ENCODE results near the gene THAP8. TPM values are rescaled to one million over a fixed set of nuclear protein-coding genes. Genes with fewer than 3 reads are reported as not detected.

Gene THAP8
- total and polyA plus RNA-seq, 2 of the 13 experiments (the other 11 are each of a cell fraction or from before 2014, with no cell fraction given), result 1.7 to 3.7 TPM

DNA sequence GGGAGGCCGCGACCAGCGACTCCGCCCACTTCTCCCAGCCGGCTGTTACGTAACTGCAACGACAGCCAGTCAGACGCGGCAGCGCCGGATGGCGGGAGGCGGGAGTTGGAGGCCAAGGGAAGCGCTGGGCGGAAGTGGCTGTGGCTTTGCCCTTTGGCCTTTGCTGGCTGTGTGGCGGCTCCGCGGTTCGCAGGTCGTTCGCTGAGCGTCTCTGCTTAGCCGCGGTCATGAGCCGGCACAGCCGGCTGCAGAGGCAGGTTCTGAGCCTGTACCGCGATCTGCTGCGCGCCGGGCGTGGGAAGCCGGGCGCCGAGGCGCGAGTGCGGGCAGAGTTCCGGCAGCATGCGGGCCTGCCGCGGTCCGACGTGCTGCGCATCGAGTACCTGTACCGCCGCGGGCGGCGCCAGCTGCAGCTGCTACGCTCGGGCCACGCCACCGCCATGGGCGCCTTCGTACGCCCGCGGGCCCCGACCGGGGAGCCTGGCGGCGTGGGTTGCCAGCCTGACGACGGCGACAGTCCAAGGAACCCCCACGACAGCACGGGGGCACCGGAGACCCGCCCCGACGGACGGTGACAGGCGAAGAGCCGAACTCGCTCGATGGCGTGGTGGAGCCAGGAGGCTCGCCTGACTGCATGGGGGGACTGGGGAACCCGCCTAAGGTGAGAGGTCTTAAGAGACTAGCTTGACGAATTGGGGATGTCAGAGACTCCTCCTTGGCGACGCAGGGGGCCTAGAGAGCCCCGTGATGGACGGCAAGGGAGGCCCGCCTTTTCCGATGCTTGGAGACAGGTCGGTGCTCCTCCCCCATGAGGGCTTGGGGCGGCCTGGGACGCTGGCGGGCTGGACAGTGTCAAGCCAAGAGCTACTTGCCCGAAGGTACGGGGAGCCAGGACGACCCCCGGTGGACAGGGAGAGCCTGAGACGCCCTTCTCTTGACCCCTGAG, 58.8 kb downstream of the THAP8 start, which contains the start of gene SDHAF1 (continued):
- TF ChIP-seq ELF1 (CRISPR knock-in tag; IDR thresholded peaks at IDR 0.05) (peak; percentile 94), ZNF773 (CRISPR knock-in tag; IDR thresholded peaks at IDR 0.05; ENCODE audit: borderline replicate concordance) (peak; percentile 50; the same call in 1 of the 2 replicates), GATAD1 (CRISPR knock-in tag; IDR thresholded peaks at IDR 0.05) (peak; percentile 86), ZNF484 (CRISPR knock-in tag; IDR thresholded peaks at IDR 0.05; ENCODE audit: borderline replicate concordance, low read depth) (no peak), ZNF83 (CRISPR knock-in tag; IDR thresholded peaks at IDR 0.05; ENCODE audit: borderline replicate concordance) (no peak), BRCA1 (CRISPR knock-in tag; IDR thresholded peaks at IDR 0.05) (no peak), MEIS2 (CRISPR knock-in tag; IDR thresholded peaks at IDR 0.05) (no peak), RBFOX2 (IDR thresholded peaks at IDR 0.05; ENCODE audit: low read depth, low read length) (peak; percentile 97), ZNF737 (CRISPR knock-in tag; IDR thresholded peaks at IDR 0.05; ENCODE audit: borderline replicate concordance) (0 out of 2 replicates have a peak, but pooled peaks have one; percentile 18), HMGA1 (CRISPR knock-in tag; conservative IDR thresholded peaks at IDR 0.05) (no peak), ZNF138 (CRISPR knock-in tag; IDR thresholded peaks at IDR 0.05; ENCODE audit: low read depth) (peak; percentile 30; the same call in 1 of the 2 replicates), GATA4 (IDR thresholded peaks at IDR 0.05; ENCODE audit: borderline replicate concordance, low read depth) (0 out of 2 replicates have a peak, but pooled peaks have one; percentile 4)
- TF ChIP-seq, protein P1, sequence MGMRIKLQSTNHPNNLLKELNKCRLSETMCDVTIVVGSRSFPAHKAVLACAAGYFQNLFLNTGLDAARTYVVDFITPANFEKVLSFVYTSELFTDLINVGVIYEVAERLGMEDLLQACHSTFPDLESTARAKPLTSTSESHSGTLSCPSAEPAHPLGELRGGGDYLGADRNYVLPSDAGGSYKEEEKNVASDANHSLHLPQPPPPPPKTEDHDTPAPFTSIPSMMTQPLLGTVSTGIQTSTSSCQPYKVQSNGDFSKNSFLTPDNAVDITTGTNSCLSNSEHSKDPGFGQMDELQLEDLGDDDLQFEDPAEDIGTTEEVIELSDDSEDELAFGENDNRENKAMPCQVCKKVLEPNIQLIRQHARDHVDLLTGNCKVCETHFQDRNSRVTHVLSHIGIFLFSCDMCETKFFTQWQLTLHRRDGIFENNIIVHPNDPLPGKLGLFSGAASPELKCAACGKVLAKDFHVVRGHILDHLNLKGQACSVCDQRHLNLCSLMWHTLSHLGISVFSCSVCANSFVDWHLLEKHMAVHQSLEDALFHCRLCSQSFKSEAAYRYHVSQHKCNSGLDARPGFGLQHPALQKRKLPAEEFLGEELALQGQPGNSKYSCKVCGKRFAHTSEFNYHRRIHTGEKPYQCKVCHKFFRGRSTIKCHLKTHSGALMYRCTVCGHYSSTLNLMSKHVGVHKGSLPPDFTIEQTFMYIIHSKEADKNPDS (CRISPR knock-in tag; IDR thresholded peaks at IDR 0.05), result no peak; the same call in 1 of the 2 replicates
- TF ChIP-seq, protein P2, sequence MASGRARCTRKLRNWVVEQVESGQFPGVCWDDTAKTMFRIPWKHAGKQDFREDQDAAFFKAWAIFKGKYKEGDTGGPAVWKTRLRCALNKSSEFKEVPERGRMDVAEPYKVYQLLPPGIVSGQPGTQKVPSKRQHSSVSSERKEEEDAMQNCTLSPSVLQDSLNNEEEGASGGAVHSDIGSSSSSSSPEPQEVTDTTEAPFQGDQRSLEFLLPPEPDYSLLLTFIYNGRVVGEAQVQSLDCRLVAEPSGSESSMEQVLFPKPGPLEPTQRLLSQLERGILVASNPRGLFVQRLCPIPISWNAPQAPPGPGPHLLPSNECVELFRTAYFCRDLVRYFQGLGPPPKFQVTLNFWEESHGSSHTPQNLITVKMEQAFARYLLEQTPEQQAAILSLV (CRISPR knock-in tag; IDR thresholded peaks at IDR 0.05; ENCODE audit: borderline replicate concordance), result peak; percentile 75; the same call in 1 of the 2 replicates
- TF ChIP-seq, protein P3, sequence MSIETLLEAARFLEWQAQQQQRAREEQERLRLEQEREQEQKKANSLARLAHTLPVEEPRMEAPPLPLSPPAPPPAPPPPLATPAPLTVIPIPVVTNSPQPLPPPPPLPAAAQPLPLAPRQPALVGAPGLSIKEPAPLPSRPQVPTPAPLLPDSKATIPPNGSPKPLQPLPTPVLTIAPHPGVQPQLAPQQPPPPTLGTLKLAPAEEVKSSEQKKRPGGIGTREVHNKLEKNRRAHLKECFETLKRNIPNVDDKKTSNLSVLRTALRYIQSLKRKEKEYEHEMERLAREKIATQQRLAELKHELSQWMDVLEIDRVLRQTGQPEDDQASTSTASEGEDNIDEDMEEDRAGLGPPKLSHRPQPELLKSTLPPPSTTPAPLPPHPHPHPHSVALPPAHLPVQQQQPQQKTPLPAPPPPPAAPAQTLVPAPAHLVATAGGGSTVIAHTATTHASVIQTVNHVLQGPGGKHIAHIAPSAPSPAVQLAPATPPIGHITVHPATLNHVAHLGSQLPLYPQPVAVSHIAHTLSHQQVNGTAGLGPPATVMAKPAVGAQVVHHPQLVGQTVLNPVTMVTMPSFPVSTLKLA (IDR thresholded peaks at IDR 0.05), result 0 out of 2 replicates have a peak, but pooled peaks have one; percentile 8
- TF ChIP-seq, protein P4, sequence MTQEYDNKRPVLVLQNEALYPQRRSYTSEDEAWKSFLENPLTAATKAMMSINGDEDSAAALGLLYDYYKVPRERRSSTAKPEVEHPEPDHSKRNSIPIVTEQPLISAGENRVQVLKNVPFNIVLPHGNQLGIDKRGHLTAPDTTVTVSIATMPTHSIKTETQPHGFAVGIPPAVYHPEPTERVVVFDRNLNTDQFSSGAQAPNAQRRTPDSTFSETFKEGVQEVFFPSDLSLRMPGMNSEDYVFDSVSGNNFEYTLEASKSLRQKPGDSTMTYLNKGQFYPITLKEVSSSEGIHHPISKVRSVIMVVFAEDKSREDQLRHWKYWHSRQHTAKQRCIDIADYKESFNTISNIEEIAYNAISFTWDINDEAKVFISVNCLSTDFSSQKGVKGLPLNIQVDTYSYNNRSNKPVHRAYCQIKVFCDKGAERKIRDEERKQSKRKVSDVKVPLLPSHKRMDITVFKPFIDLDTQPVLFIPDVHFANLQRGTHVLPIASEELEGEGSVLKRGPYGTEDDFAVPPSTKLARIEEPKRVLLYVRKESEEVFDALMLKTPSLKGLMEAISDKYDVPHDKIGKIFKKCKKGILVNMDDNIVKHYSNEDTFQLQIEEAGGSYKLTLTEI (CRISPR knock-in tag; conservative IDR thresholded peaks at IDR 0.05), result no peak
- TF ChIP-seq, protein P5, sequence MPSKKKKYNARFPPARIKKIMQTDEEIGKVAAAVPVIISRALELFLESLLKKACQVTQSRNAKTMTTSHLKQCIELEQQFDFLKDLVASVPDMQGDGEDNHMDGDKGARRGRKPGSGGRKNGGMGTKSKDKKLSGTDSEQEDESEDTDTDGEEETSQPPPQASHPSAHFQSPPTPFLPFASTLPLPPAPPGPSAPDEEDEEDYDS (CRISPR knock-in tag; IDR thresholded peaks at IDR 0.05), result peak; percentile 90
- TF ChIP-seq, protein P6, sequence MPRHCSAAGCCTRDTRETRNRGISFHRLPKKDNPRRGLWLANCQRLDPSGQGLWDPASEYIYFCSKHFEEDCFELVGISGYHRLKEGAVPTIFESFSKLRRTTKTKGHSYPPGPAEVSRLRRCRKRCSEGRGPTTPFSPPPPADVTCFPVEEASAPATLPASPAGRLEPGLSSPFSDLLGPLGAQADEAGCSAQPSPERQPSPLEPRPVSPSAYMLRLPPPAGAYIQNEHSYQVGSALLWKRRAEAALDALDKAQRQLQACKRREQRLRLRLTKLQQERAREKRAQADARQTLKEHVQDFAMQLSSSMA (CRISPR knock-in tag; IDR thresholded peaks at IDR 0.05), result peak; percentile 87; the same call in 1 of the 2 replicates
- TF ChIP-seq, protein P7, sequence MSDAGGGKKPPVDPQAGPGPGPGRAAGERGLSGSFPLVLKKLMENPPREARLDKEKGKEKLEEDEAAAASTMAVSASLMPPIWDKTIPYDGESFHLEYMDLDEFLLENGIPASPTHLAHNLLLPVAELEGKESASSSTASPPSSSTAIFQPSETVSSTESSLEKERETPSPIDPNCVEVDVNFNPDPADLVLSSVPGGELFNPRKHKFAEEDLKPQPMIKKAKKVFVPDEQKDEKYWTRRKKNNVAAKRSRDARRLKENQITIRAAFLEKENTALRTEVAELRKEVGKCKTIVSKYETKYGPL (CRISPR knock-in tag; IDR thresholded peaks at IDR 0.05), result peak; percentile 87; the same call in 1 of the 2 replicates
